WERI-Rb-1 (cell line): ENCODE data around the gene ANKRD23.

Experiments
- DNase-seq: peaks from one replicate; pipeline ENCODE4 v3.0.0-alpha.2; 2020
- H3K27ac ChIP-seq: fragments of 250-450 bp; sonication (Bioruptor Pico); 2 replicates; pipeline ENCODE4 v1.5.1; 2020; ENCODE audit warnings: mild to moderate bottlenecking, moderate library complexity
- H3K27me3 ChIP-seq: fragments of 250-450 bp; sonication (Bioruptor Pico); 2 replicates; pipeline ENCODE4 v1.5.1; 2021; ENCODE audit warnings: mild to moderate bottlenecking, low read depth, moderate library complexity; ENCODE audit not compliant: insufficient read depth, severe bottlenecking
- H3K36me3 ChIP-seq: fragments of 250-450 bp; sonication (Bioruptor Pico); 2 replicates; pipeline ENCODE4 v1.5.1; 2020; ENCODE audit warnings: mild to moderate bottlenecking, moderate library complexity
- H3K4me3 ChIP-seq: 2 replicates; pipeline ENCODE4 v1.5.1; 2011; ENCODE audit warnings: low read depth, mild to moderate bottlenecking, control low read depth, low read length
- H3K9me3 ChIP-seq: fragments of 250-450 bp; sonication (Bioruptor Pico); 2 replicates; pipeline ENCODE4 v1.5.1; 2021; ENCODE audit warnings: mild to moderate bottlenecking, moderate library complexity; ENCODE audit not compliant: severe bottlenecking
- TF ChIP-seq, protein P1 (sequence below): IDR thresholded peaks from 2 replicates; pipeline ENCODE4 v1.5.1; 2011; ENCODE audit warnings: low read depth, mild to moderate bottlenecking, control low read depth, inconsistent platforms, low read length

Gene ANKRD23

DNA sequence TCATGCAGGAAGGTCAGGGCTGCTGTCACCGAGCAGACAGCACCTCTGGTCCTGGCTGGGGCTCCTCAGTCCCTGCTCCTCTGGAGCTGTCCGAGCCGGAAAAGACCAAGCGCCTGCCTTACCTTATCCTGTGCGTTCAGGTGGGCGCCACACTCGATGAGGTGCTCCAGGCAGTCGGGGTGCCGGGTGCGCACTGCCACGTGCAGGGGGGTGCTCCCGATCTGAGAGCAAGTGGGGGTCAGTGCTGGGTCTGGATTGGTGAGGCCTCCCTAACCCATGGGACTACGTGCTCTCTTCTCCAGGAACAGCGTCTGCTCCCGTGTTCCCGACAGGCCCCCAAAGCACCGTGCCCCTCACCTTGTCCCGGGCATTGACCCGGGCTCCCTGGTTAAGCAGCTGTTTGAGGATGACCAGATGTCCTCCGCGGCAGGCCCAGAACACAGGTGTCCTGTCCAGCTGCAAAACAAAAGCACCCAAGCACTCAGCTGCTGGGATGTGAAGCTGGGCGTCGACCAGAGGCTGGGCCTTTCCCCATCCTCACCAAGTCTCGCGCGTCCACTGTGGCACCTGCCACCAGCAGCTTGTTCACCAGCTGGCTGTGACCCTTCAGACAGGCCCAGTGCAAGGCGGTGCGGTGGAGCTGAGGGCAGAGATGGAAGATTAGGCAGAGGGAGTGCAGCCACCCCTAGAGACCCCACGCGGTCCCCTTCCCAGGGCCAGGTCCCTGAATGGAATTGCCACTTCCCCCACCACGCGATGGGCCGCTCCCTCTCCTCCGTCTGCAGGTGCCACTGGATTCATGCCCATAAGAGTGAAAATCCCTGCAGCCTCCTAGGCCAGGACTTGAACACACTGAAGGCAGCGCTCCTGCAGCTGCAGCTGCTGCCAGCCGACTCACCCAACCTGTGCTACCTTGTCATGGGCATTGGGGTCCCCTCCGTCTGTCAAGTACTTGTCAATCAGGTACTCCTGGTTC is 3.7 kb downstream of the ANKRD23 start:
- H3K36me3 ChIP-seq, result peaks cover 26% of the 10 kb centered on the region

GRCh38 chr2:96839293-96839874 is 4.4 kb downstream of the ANKRD23 start:
- peaks cover 34% of the 10 kb centered on the region for H3K36me3 ChIP-seq
- H3K9me3 ChIP-seq, result no peaks in the 10 kb centered on the region
- TF ChIP-seq, protein P1, sequence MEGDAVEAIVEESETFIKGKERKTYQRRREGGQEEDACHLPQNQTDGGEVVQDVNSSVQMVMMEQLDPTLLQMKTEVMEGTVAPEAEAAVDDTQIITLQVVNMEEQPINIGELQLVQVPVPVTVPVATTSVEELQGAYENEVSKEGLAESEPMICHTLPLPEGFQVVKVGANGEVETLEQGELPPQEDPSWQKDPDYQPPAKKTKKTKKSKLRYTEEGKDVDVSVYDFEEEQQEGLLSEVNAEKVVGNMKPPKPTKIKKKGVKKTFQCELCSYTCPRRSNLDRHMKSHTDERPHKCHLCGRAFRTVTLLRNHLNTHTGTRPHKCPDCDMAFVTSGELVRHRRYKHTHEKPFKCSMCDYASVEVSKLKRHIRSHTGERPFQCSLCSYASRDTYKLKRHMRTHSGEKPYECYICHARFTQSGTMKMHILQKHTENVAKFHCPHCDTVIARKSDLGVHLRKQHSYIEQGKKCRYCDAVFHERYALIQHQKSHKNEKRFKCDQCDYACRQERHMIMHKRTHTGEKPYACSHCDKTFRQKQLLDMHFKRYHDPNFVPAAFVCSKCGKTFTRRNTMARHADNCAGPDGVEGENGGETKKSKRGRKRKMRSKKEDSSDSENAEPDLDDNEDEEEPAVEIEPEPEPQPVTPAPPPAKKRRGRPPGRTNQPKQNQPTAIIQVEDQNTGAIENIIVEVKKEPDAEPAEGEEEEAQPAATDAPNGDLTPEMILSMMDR, result no peak
- no peak overlapping the region for H3K4me3 ChIP-seq
- no peak overlapping the region for H3K27ac ChIP-seq
- DNase-seq, result no peak
- H3K27me3 ChIP-seq, result no peaks in the 10 kb centered on the region

More for the DNA sequence above, 3.7 kb downstream of the ANKRD23 start:
- DNase-seq, result no peak
- TF ChIP-seq, protein P1, result no peak
- Histone ChIP-seq H3K4me3 (no peak overlapping the region), H3K9me3 (no peaks in the 10 kb centered on the region), H3K27me3 (no peaks in the 10 kb centered on the region), H3K27ac (no peak overlapping the region)

- no peak overlapping the region for H3K27ac ChIP-seq
- no peak for DNase-seq
- no peaks in the 10 kb centered on the region for H3K9me3 ChIP-seq
- no peaks in the 10 kb centered on the region for H3K27me3 ChIP-seq
- TF ChIP-seq, protein P1, result no peak
- peaks cover 40% of the 10 kb centered on the region for H3K36me3 ChIP-seq
- H3K4me3 ChIP-seq, result no peak overlapping the region
Measured at GRCh38 chr2:96838345-96839292, 5.2 kb downstream of the ANKRD23 start.

GRCh38 chr2:96837575-96837974 is 6.2 kb downstream of the ANKRD23 start:
- Histone ChIP-seq H3K27me3 (no peaks in the 10 kb centered on the region), H3K4me3 (no peak overlapping the region), H3K36me3 (peaks cover 50% of the 10 kb centered on the region), H3K9me3 (no peaks in the 10 kb centered on the region), H3K27ac (no peak overlapping the region)
- DNase-seq, result no peak
- TF ChIP-seq, protein P1, result no peak

- Histone ChIP-seq H3K36me3 (peaks cover 62% of the 10 kb centered on the region), H3K27ac (no peak overlapping the region), H3K27me3 (no peaks in the 10 kb centered on the region), H3K4me3 (no peak overlapping the region), H3K9me3 (no peaks in the 10 kb centered on the region)
- TF ChIP-seq, protein P1, result no peak
- no peak for DNase-seq
Measured at GRCh38 chr2:96835830-96836229, 8.0 kb downstream of the ANKRD23 start.
